Measurements from ENCODE around the gene P2RX1.

The P2RX1 gene

GRCh38 chr17:3848229-3848835 lies 67.9 kb downstream of the P2RX1 start:
- Histone ChIP-seq H3K4me2 (ENCODE audit: insufficient read depth, low read length, poor library complexity, severe bottlenecking) (no peak overlapping the region), H4K91ac (ENCODE audit: low read depth, low read length, poor library complexity) (no peak overlapping the region), H2BK120ac (ENCODE audit: low read depth, low read length) (no peak overlapping the region), H3K9me3 (replicated peaks in 1 of 2; ENCODE audit: control insufficient read depth in 2 of 2, insufficient read depth in 1 of 2, low read depth in 1 of 2, low read length in 2 of 2) (peaks cover 0 to 1% of the 10 kb centered on the region in 2 donors), H3K27ac (replicated peaks; ENCODE audit: low read length) (no peak overlapping the region), H3K4ac (ENCODE audit: low read length) (no peak overlapping the region), H3K4me3 (ENCODE audit: low read length in 2 of 2) (no peak overlapping the region), H2BK12ac (ENCODE audit: low read length) (no peak overlapping the region), H4K8ac (ENCODE audit: low read depth, low read length) (no peak overlapping the region), H2AK5ac (ENCODE audit: low read depth, low read length) (no peak overlapping the region), H2BK5ac (ENCODE audit: low read length) (no peak overlapping the region), H3K4me1 (ENCODE audit: control insufficient read depth in 2 of 2, insufficient read depth in 1 of 2, low read depth in 1 of 2, low read length in 2 of 2) (peaks cover 2 to 8% of the 10 kb centered on the region in 2 donors), H3K23ac (ENCODE audit: low read depth, low read length, poor library complexity) (no peak overlapping the region), H3K36me3 (replicated peaks in 1 of 2; ENCODE audit: control insufficient read depth in 2 of 2, insufficient read depth in 2 of 2, low read length in 2 of 2) (peaks cover under 1 to 14% of the 10 kb centered on the region in 2 donors), H3K27me3 (ENCODE audit: control insufficient read depth in 3 of 3, insufficient read depth in 3 of 3, low read depth in 1 of 3, low read length in 3 of 3) (peaks cover 0 to 1% (median 0%) of the 10 kb centered on the region in 3 experiments), H3K14ac (ENCODE audit: low read length) (no peak overlapping the region), H3K9ac (ENCODE audit: low read depth, low read length, poor library complexity) (no peak overlapping the region), H3K79me1 (ENCODE audit: low read depth, low read length) (peaks cover 2% of the 10 kb centered on the region), H2AFZ (ENCODE audit: low read length) (no peak overlapping the region), H3K18ac (ENCODE audit: low read length) (no peak overlapping the region), H2BK15ac (ENCODE audit: low read length) (no peak overlapping the region)
- no CpG with 5 or more reads among the region's 9 CpGs for WGBS, 2 donors (ENCODE audit: extremely low coverage in 2 of 2, insufficient read length in 2 of 2, insufficient replicate concordance in 1 of 2)
- DNase-seq (ENCODE audit: low spot score), result no peak

GRCh38 chr17:3847165-3847670 lies 69.0 kb downstream of the P2RX1 start:
- no peak overlapping the region for H3K23ac ChIP-seq (ENCODE audit: low read depth, low read length, poor library complexity)
- DNase-seq (ENCODE audit: low spot score), result no peak
- no peak overlapping the region for H3K4me2 ChIP-seq (ENCODE audit: insufficient read depth, low read length, poor library complexity, severe bottlenecking)
- no peaks in the 10 kb centered on the region for H3K27me3 ChIP-seq (ENCODE audit: control insufficient read depth in 3 of 3, insufficient read depth in 3 of 3, low read depth in 1 of 3, low read length in 3 of 3)
- no peak overlapping the region for H2AFZ ChIP-seq (ENCODE audit: low read length)
- no peak overlapping the region for H3K4me3 ChIP-seq (ENCODE audit: low read length in 2 of 2)
- no peak overlapping the region for H2BK15ac ChIP-seq (ENCODE audit: low read length)
- no peak overlapping the region for H2BK120ac ChIP-seq (ENCODE audit: low read depth, low read length)
- no CpG with 5 or more reads among the region's 9 CpGs for WGBS, 2 donors (ENCODE audit: extremely low coverage in 2 of 2, insufficient read length in 2 of 2, insufficient replicate concordance in 1 of 2)
- no peak overlapping the region for H3K9ac ChIP-seq (ENCODE audit: low read depth, low read length, poor library complexity)
- H3K9me3 ChIP-seq (replicated peaks in 1 of 2; ENCODE audit: control insufficient read depth in 2 of 2, insufficient read depth in 1 of 2, low read depth in 1 of 2, low read length in 2 of 2), result peaks cover 0 to 1% of the 10 kb centered on the region in 2 donors
- no peak overlapping the region for H3K18ac ChIP-seq (ENCODE audit: low read length)
- H4K91ac ChIP-seq (ENCODE audit: low read depth, low read length, poor library complexity), result no peak overlapping the region
- H2AK5ac ChIP-seq (ENCODE audit: low read depth, low read length), result no peak overlapping the region
- H3K36me3 ChIP-seq (replicated peaks in 1 of 2; ENCODE audit: control insufficient read depth in 2 of 2, insufficient read depth in 2 of 2, low read length in 2 of 2), result peaks cover 3 to 25% of the 10 kb centered on the region in 2 donors
- no peak overlapping the region for H2BK5ac ChIP-seq (ENCODE audit: low read length)
- no peak overlapping the region for H4K8ac ChIP-seq (ENCODE audit: low read depth, low read length)
- peaks cover 2% of the 10 kb centered on the region for H3K79me1 ChIP-seq (ENCODE audit: low read depth, low read length)
- no peak overlapping the region for H3K27ac ChIP-seq (replicated peaks; ENCODE audit: low read length)
- H3K4me1 ChIP-seq (ENCODE audit: control insufficient read depth in 2 of 2, insufficient read depth in 1 of 2, low read depth in 1 of 2, low read length in 2 of 2), result peaks cover 2 to 8% of the 10 kb centered on the region in 2 donors
- H3K14ac ChIP-seq (ENCODE audit: low read length), result no peak overlapping the region
- H2BK12ac ChIP-seq (ENCODE audit: low read length), result no peak overlapping the region
- no peak overlapping the region for H3K4ac ChIP-seq (ENCODE audit: low read length)

Measured in neuronal stem cell (in vitro differentiated cells).